Limb (tissue), 2 donors: ENCODE measurements around the gene FUZ.

Experiments
- DNase-seq, 2 donors: peaks; one replicate each; pipeline ENCODE4 v3.0.0-alpha.2; 2016; ENCODE audit errors: extremely low spot score in 2 of 2

Gene FUZ

GRCh38 chr19:49807058-49807903 lies 5.8 kb downstream of the FUZ start:
- no peak for DNase-seq

GRCh38 chr19:49806620-49806959 lies 6.5 kb downstream of the FUZ start:
- DNase-seq, result no peak

- DNase-seq, result no peak
Observed at GRCh38 chr19:49805822-49806619, 7.1 kb downstream of the FUZ start.

- DNase-seq, result no peak
Observed at GRCh38 chr19:49803529-49803856, 9.6 kb downstream of the FUZ start.

GRCh38 chr19:49802836-49803528 lies 10.1 kb downstream of the FUZ start:
- DNase-seq, result no peak

GRCh38 chr19:49801966-49802661 lies 11.0 kb downstream of the FUZ start:
- peak; percentile 90 to 91 for DNase-seq

GRCh38 chr19:49801401-49801888 lies 11.6 kb downstream of the FUZ start:
- DNase-seq, result no peak

- DNase-seq, result no peak
Observed at GRCh38 chr19:49800771-49801170, 12.3 kb downstream of the FUZ start.

- DNase-seq, result no peak
Observed at GRCh38 chr19:49799798-49800376, 13.2 kb downstream of the FUZ start.

GRCh38 chr19:49799271-49799797 lies 13.8 kb downstream of the FUZ start:
- DNase-seq, result no peak

GRCh38 chr19:49798574-49798973 lies 14.5 kb downstream of the FUZ start:
- DNase-seq, result no peak

- no peak for DNase-seq
Observed at GRCh38 chr19:49795615-49796014, 17.5 kb downstream of the FUZ start.

GRCh38 chr19:49793561-49793840 lies 19.6 kb downstream of the FUZ start:
- DNase-seq, result no peak

- DNase-seq, result no peak
Observed at GRCh38 chr19:49792829-49793560, 20.1 kb downstream of the FUZ start.

GRCh38 chr19:49791776-49792445 lies 21.2 kb downstream of the FUZ start:
- no peak for DNase-seq

- DNase-seq, result no peak
Observed at GRCh38 chr19:49790866-49791265, 22.2 kb downstream of the FUZ start.

GRCh38 chr19:49788857-49789256 lies 24.2 kb downstream of the FUZ start:
- DNase-seq, result no peak

GRCh38 chr19:49787746-49788145 lies 25.3 kb downstream of the FUZ start:
- DNase-seq, result no peak

GRCh38 chr19:49786376-49786820 lies 26.7 kb downstream of the FUZ start:
- no peak for DNase-seq

GRCh38 chr19:49782515-49782914 lies 30.6 kb downstream of the FUZ start:
- no peak for DNase-seq
